GM12878 (cell line): ENCODE measurements around the gene NCF2.

Source experiments
- GABPA ChIP-seq: IDR thresholded peaks from 2 replicates; pipeline ENCODE4 v1.6.1; 2014; ENCODE audit warnings: antibody characterized with exemption, low read depth, mild to moderate bottlenecking, inconsistent platforms
- IRF4 ChIP-seq: IDR thresholded peaks from 2 replicates; pipeline ENCODE4 v1.6.1; 2011; ENCODE audit warnings: low read depth, low read length
- JUNB ChIP-seq: IDR thresholded peaks from 2 replicates; pipeline ENCODE4 v1.6.1; 2016; ENCODE audit warnings: antibody characterized with exemption, mild to moderate bottlenecking
- JUND ChIP-seq: IDR thresholded peaks from 2 replicates; pipeline ENCODE4 v1.6.1; 2012; ENCODE audit warnings: low read depth, mild to moderate bottlenecking, low read length, improper control_type of control experiment, moderate library complexity
- MYB ChIP-seq: fragments of 150-350 bp; IDR thresholded peaks from 2 replicates; pipeline ENCODE4 v1.6.1; 2014; ENCODE audit warnings: mild to moderate bottlenecking, low read depth, low read length, borderline replicate concordance
- NFIC ChIP-seq: IDR thresholded peaks from 2 replicates; pipeline ENCODE4 v1.6.1; 2012; ENCODE audit warnings: low read depth, mild to moderate bottlenecking, inconsistent platforms, low read length, moderate library complexity
- POLR2AphosphoS5 ChIP-seq: IDR thresholded peaks from 2 replicates; pipeline ENCODE4 v1.6.1; 2011; ENCODE audit warnings: mild to moderate bottlenecking, low read length, inconsistent platforms
- SMAD1 ChIP-seq: fragments of 450-650 bp; IDR thresholded peaks from 2 replicates; pipeline ENCODE4 v1.6.1; 2018; ENCODE audit warnings: mild to moderate bottlenecking, low read depth; ENCODE audit not compliant: partially characterized antibody
- ZNF384 ChIP-seq: IDR thresholded peaks from 2 replicates; pipeline ENCODE4 v1.6.1; 2012; ENCODE audit warnings: low read depth, mild to moderate bottlenecking, low read length, improper control_type of control experiment, borderline replicate concordance
- ZNF622 ChIP-seq: fragments of 450-650 bp; IDR thresholded peaks from 2 replicates; pipeline ENCODE4 v1.6.1; 2017; ENCODE audit warnings: mild to moderate bottlenecking, inconsistent platforms
- TF ChIP-seq, protein P1 (sequence below), 3 experiments: IDR thresholded peaks in 2 of 3; conservative IDR thresholded peaks in 1 of 3; 2 replicates each; pipeline ENCODE4 v1.5.1; 2011; ENCODE audit warnings: low read depth in 3 of 3, low read length in 3 of 3, mild to moderate bottlenecking in 3 of 3, control low read depth in 2 of 3, moderate library complexity in 2 of 3, inconsistent platforms in 1 of 3, mixed read lengths in 1 of 3; ENCODE audit not compliant: control insufficient read depth in 2 of 3, insufficient read depth in 1 of 3; ENCODE audit errors: extremely low read depth in 1 of 3
- TF ChIP-seq, protein P2 (sequence below): fragments of 450-650 bp; IDR thresholded peaks from 2 replicates; pipeline ENCODE4 v1.6.1; 2017; ENCODE audit warnings: mild to moderate bottlenecking, low read depth, inconsistent platforms; ENCODE audit not compliant: poor library complexity, severe bottlenecking
- TF ChIP-seq, protein P3 (sequence below): IDR thresholded peaks from 2 replicates; pipeline ENCODE4 v1.6.1; 2012; ENCODE audit warnings: mild to moderate bottlenecking, low read depth, low read length

DNA sequence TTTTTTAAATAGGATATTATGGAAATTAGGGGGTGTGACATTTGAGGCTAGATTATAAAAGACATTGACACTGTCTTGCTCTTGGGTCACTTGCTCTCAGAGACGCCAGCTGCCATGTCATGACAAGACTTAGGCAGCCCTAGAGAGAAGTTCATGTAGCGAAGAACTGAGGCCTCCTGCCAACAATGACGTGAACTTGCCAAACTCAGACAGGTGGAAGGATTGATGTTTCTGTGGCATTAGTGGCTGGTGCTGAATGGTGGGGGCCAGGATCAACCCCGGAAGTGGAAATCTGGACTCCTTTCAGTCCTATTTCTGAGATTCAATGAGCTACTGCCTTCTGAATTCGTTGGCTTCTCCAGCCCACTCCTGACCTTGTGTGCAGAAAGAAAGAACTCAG, 14.7 kb downstream of the NCF2 start:
- no peak for TF ChIP-seq NFIC
- no peak for TF ChIP-seq IRF4
- TF ChIP-seq, protein P1, sequence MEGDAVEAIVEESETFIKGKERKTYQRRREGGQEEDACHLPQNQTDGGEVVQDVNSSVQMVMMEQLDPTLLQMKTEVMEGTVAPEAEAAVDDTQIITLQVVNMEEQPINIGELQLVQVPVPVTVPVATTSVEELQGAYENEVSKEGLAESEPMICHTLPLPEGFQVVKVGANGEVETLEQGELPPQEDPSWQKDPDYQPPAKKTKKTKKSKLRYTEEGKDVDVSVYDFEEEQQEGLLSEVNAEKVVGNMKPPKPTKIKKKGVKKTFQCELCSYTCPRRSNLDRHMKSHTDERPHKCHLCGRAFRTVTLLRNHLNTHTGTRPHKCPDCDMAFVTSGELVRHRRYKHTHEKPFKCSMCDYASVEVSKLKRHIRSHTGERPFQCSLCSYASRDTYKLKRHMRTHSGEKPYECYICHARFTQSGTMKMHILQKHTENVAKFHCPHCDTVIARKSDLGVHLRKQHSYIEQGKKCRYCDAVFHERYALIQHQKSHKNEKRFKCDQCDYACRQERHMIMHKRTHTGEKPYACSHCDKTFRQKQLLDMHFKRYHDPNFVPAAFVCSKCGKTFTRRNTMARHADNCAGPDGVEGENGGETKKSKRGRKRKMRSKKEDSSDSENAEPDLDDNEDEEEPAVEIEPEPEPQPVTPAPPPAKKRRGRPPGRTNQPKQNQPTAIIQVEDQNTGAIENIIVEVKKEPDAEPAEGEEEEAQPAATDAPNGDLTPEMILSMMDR (IDR thresholded peaks at IDR 0.05 in 2 of 3, conservative IDR thresholded peaks at IDR 0.05 in 1 of 3; ENCODE audit: control insufficient read depth in 2 of 3, extremely low read depth in 1 of 3, insufficient read depth in 1 of 3, low read depth in 3 of 3, low read length in 3 of 3) = no peak
- TF ChIP-seq SMAD1 = no peak
- no peak for TF ChIP-seq ZNF622
- TF ChIP-seq MYB = no peak
- TF ChIP-seq GABPA = no peak
- no peak for TF ChIP-seq POLR2AphosphoS5
- TF ChIP-seq, protein P2, sequence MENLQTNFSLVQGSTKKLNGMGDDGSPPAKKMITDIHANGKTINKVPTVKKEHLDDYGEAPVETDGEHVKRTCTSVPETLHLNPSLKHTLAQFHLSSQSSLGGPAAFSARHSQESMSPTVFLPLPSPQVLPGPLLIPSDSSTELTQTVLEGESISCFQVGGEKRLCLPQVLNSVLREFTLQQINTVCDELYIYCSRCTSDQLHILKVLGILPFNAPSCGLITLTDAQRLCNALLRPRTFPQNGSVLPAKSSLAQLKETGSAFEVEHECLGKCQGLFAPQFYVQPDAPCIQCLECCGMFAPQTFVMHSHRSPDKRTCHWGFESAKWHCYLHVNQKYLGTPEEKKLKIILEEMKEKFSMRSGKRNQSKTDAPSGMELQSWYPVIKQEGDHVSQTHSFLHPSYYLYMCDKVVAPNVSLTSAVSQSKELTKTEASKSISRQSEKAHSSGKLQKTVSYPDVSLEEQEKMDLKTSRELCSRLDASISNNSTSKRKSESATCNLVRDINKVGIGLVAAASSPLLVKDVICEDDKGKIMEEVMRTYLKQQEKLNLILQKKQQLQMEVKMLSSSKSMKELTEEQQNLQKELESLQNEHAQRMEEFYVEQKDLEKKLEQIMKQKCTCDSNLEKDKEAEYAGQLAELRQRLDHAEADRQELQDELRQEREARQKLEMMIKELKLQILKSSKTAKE = no peak
- no peak for TF ChIP-seq JUNB
- TF ChIP-seq JUND = no peak
- TF ChIP-seq ZNF384 = no peak
- TF ChIP-seq, protein P3, sequence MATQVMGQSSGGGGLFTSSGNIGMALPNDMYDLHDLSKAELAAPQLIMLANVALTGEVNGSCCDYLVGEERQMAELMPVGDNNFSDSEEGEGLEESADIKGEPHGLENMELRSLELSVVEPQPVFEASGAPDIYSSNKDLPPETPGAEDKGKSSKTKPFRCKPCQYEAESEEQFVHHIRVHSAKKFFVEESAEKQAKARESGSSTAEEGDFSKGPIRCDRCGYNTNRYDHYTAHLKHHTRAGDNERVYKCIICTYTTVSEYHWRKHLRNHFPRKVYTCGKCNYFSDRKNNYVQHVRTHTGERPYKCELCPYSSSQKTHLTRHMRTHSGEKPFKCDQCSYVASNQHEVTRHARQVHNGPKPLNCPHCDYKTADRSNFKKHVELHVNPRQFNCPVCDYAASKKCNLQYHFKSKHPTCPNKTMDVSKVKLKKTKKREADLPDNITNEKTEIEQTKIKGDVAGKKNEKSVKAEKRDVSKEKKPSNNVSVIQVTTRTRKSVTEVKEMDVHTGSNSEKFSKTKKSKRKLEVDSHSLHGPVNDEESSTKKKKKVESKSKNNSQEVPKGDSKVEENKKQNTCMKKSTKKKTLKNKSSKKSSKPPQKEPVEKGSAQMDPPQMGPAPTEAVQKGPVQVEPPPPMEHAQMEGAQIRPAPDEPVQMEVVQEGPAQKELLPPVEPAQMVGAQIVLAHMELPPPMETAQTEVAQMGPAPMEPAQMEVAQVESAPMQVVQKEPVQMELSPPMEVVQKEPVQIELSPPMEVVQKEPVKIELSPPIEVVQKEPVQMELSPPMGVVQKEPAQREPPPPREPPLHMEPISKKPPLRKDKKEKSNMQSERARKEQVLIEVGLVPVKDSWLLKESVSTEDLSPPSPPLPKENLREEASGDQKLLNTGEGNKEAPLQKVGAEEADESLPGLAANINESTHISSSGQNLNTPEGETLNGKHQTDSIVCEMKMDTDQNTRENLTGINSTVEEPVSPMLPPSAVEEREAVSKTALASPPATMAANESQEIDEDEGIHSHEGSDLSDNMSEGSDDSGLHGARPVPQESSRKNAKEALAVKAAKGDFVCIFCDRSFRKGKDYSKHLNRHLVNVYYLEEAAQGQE = no peak
